SKM-1 treated with dmso at 0.1 percent for 144 hours (cell line): ENCODE measurements around the gene TNS1.

ENCODE experiments used
- DNase-seq: peaks from one replicate; lab custom pipeline; 2025; ENCODE audit not compliant: unreplicated experiment; lab: John Stamatoyannopoulos, UW

Gene TNS1

DNA sequence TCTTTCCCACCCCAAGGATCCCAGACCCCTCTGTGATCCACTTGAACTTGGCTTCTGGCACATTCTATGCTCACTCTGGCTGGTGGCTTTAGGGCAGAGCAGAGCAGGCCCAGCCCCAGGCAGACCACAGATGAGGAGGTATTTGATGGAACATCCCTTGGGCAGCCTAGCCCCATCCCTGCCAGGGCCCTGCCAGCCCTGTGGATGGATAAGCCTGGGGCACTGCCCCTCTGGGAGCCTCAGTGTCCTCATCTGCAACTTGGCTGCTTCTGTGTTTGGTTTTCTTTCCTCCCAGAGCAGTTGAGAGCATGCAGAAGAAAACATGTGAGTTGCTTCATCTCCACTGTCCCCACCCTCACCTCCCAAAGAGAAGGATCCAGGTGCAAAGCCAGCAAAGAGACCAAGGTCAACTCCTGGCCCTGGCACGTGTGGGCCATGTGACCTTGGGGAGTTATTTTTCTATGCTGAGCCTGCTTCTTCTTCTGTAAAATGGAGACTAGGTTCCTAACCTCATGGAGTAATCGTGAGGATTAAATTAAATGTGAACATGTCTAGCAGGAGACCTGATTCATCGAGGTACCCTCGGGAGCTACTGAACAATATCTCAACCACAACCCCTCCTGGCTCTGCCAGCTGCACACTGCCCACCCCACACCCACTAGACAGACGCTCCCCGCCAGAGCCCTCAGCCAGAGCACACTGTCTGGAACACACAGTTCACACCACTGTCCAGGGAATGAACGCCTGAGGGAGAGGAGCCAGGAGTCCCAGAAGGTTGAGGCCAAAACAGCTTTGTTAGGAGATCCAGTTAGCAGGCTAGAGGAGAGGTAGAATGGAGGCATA, 14.6 kb upstream of the TNS1 start:
- DNase-seq = no peak

- DNase-seq = no peak
Observed at GRCh38 chr2:218016810-218017209, 14.0 kb upstream of the TNS1 start.

DNA sequence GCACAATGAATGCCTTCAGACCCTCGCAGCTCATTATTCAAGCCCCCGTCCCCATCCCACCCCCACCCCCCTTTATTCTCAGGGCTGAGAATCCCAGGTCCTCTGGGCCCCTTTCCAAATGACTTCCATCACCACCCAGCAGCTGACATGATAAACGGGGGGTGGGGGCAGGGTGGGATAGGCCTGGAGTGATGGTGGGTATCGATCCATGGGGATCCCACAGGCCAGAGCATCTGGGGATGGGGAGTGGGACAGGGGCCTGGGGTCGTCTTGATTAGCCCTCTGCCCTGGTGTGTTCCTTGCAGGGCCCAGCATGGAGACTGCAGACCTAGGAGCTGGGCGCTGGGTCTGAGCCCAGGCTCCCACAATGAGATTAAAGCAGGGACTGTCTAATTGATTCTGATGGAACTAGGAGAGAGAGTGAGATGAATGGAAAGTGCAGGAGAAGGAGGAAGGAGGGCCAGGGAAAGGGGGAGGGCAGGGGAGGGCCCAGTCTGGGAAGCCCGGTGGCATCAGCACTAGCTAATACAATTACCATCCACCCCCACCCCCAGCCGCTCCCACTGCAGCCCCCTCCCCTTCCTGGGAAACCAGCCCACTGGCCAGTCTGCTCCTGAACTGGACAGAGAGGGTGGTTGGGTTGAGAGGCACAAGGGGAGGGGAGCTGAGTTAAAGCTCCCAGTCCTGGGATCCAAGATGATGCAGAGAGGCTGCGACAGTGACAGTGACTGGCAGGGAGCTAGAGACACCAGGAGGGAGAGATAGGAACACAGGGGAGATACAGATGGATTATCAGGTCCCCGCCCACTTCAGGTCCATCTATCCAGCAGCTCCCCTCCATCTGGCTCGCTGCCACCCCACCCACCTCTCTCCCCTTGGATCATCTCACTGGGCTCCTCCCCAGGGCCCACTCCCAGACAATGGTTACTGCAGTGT, 13.1 kb upstream of the TNS1 start:
- DNase-seq = no peak

DNA sequence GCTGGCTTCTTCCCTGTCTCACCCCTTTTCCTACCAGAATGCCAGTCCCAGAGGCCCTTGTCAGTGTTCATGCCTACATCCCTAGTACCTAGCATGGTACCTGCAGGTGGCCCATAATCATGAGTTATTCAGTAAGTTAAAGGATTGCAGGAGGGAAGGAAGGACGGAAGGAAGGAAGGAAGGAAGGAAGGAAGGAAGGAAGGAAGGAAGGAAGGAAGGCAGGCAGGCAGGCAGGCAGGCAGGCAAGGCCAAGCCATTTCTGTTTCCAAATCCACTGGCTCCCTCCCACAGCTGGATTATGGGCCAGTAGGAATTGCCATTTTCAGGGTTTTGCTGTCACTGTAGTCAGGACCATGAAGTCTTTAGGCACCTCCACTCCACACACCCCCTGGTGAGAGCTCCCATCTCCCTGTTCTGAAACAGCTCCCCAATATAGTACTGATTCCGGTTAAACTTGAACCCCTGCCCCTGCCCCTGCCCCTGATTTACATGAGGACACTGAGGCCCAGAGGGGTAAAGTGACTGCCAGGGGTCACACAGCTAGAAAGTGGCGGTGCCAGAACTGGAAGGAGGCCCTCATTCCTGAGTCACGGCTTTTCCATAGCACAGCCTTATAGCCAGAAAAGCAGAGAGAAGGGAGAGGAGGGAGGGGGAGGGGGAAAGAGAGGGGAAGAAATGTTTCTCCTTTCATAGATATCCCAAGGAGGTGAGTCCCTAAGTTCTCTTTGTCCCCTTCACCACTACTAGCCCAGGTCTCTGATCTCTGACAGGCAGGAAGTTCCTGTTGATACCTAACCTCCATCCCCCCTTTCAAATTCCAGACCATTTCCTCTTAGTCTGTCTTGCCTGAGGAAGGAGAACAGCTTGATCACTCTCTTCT, 12.2 kb upstream of the TNS1 start:
- no peak for DNase-seq

DNA sequence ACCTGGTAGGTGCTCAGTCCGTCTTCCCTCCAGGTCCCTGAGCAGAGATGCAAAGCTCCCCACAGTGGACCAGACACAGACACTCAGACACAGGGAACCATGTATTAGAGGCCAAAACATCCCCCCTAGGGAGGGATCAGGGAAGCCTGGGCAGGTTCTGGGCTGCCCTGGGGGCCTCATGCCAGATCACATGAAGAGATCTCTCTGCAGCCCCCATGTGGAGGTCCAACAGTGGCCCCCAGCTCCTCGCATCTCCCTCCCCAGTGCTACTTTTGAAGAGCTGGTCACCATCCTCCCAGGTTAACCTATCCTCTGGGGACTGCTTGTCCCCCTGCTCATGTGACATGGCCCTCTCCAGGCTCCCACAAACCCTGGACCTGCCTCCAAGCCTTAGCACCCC, 10.5 kb upstream of the TNS1 start:
- DNase-seq = no peak

DNA sequence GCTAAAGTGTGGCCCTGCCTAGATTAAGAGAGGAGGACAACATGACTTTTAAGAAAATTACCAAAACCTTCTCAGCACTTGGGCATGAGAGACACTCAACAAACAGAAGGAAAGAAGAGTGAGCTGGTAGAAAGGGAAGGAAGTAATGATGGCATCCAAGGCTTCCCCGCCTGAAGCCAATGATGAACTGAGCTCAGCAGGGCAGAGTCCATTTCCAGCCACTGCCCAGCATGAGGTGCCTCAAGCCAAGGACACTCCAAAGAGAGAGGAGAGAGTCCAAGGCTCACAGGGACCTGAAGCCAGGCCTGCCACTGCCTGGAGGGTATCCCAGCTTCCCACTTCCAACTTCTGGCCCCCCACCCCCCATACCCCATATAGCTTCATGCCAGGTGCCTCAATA, 9.5 kb upstream of the TNS1 start:
- DNase-seq = no peak

DNA sequence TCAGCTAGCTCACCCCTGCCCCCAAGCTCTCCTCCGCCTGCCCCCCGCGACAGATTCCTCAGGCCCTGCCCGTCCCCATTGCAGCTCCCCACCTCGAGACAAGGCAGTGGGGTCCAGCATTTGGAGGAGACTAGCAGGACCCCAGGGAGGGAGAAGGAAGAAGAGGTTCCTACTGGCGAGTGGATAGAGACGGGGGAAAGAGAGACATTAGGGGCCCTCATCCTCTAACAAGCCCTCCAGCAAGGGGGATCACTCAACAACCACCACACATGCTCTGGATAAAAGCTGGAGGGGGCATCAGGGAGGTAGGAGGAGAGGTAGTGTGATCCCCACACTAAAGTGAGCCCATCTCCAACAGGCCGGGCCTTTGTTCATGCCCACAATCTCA, 8.9 kb upstream of the TNS1 start:
- no peak for DNase-seq

DNA sequence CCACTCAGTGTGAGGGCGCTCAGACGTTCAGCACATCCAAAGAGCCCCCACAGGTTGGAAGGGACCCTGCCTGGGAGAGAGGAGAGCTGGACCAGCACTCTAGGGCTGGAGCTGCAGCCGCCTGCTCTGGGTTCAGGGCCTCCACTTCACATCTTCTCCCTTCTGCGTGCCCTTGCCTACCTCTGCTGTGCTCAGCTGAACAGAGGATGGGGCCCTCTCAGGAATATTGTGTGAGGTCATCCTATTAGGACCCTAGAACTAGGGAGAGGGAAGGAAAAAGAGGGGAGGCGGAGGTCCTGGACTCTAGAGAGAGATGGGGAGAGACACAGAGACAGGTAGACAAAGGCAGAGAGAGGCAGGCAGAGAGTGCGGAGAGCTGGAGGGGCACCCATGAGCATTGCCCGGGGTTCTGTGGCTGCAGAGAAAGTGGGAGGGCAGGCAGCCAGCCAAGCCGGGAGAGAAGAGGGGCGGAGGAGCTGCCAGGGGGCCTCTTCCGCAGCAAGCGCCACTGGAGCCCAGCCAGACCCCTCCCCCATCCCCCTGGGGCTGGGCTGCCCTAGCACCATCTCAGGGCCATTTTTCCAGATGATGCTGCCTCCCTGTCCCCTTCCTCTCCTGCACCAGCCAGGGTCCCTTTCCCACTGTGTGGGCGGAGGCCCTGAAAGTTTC, 8.3 kb upstream of the TNS1 start:
- no peak for DNase-seq

DNA sequence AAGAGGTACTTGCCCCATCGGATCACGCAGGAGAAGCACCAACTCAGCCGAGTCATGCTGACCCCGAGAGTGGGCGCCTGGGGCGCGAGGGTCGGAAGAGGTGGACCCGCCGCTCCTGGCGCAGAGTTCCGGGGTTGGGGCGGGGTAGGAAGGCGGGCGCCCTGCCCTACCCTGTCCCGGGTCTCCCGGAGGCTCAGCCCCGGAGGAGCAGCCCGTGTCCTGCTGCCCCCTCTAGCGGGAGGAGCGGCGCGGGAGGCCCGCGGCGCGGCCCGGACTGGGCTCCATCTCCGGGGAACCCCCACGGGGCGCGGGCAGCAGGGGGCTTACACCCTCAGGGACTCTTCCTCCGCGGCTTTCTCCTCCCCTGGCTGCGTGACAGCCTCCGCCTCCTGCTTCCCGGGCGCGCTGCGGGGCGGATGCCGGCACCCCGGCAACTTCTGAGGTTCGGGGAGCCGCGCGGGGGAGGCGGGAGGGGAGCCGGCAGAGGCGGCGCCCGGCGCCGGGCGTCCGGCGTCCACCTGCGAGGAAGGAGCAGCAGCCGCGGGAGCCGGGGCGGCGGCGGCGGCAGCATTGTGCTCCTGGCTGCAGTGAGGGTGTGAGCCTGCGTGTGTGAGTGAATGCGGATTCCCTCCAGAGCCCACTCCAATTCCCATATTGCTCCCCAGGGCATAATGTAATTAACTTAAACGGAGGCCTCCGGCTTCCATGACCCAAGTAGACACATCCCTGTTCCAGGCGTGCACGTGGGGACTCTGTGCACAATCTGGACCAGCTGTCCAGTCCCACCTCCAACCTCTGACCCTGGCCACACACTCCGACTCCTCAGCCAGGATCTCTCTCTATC, 7.6 kb upstream of the TNS1 start:
- DNase-seq = no peak

DNA sequence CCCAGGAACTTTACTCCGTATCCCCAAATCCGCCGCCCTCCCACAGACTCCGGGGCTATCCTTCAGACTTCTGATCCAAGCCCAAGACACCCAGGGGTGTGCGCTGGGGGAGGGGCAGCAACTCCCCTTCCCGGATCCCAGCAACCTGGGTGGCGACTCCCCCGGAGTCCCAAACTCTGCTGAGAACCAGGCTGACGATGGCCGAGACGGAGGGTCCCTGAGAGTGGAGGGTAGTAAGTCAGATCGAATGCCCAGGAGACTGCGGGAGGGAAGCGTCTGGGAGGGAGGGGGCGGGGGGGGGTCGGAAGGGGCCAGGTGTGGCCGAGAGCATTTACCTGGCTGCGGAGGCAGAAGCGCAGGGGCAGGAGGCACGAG, 7.0 kb upstream of the TNS1 start:
- DNase-seq = no peak

DNA sequence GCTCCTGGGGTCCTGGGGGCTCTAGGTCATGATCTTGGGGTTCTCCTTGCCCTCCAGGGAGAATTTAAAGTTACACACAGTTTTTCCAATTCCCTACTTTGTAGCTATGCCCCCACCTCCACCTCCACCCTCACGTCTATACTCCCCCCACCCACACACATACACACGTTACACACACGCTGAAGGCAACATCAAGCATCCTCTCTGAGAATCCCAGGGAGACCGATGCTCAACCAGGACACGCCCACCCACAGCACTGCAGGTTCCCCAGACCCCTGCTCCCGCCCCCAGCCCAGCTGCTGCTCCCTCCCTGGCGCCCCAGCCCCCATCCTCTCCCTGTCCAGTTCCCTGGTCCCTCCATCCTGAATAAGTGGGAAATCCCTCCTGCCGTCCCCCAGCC, 6.4 kb upstream of the TNS1 start:
- DNase-seq = no peak

DNA sequence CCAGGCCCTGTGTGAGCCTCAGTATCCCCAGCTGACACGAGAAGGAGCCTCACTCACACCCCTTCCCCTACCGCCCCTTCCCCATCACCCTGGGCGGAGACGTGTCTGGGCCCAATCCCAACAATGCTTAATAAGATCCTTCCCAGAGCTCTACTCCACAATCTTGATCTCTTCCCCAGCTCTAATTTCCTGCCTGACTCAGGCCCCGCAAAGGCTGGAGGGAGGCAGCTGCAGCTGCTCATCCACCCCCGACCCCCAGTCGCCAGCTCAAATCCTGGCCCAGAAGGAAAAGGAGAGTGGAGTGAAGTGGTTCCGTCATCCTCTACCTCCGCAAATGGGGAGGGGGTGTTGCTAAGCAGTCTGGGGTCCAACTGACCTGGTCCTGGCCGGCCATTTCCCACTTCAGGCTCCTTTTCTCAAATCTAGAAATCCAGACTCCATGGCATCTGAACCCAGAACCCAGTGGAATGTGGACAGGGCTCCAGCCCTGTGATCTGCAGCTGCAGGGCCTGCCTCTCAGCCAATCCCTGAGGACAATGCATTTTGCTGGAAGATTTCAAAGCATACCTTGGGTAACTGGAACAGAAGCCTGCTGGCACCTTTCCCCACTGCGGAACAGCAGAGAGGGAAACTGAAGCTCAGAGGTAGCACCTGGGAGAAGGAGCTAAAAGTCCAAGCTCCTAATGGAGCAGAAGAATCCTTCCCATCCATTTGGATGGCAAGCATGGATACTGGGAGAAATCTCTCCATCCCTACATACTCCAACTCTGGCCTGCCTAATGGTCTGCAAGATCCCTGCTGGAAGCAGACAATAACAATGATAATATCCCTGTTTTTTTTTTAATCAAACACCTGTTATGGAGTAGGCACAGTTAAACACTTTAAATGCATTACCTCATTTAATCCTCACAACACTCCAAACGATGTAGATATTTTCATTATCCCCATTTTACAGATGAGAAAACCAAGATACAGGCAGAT, 5.6 kb upstream of the TNS1 start:
- DNase-seq = no peak

DNA sequence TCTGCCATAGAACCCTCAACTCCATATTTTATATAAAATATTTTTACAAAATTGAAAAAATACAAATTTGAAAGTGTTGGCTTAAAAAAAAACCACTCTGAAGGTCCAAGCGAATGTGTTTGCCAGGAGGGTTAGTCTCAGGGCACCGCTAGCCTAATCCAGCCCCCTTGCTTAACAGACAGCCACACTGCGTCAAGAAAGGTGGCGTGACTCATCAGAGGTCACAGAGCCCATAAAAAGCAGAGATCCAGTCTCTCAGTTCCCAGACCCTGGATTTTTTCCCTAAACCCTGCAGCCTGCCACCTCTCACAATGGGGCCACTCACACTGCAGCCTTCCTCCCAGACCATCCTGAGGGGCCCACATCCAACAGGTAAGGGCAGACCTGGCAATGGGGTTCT, 3.9 kb upstream of the TNS1 start:
- DNase-seq = no peak

DNA sequence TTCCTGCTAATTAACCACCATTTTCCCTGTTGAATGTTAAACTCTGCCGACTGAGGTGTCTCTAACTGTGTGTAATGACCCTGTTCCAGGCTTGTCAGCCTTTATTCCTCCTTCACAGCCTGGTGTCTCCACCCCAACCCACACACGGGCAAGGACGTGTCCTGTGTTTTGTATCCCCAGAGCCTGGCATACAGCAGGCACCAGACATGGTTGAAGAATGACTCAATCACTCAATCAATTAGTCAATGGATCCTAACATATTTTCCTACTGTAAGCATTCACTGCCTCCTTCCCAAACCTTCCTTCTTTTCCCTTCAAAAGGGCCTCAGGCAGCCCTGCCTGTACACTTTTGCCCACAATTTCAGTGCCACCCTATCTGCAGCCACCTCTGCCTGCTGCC, 2.7 kb upstream of the TNS1 start:
- DNase-seq = no peak

GRCh38 chr2:218005028-218005427, 2.2 kb upstream of the TNS1 start:
- no peak for DNase-seq

DNA sequence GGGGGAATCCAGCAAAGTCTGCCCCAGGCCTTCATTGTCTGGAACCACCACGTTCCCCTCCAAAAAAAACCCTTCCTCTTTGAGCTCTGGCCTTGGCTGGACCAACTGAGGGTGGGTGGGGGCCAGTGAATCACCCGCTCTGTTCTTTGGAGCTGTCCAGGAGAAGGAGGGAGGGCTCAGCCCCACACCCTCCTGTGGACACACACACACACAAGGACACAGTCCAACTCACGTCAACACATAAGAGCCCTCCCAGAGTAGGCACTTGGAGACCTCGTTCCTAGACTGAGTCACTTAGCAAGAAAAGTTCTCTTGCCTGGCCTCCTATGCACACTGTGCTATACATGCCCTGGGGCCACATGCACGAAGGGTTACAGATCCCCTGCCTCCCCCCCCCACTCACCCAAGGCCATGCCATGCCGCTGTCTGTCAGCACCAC, 1.2 kb upstream of the TNS1 start:
- no peak for DNase-seq

GRCh38 chr2:218003281-218003944, 618 bp upstream of the TNS1 start:
- no peak for DNase-seq
